HG03342 (cell line): ENCODE data around the gene DMD.

Source experiments
- ATAC-seq: cut with Tn5 transposase; IDR thresholded peaks from one replicate; pipeline ENCODE4 v1.9.1; 2021; ENCODE audit warnings: mild to moderate bottlenecking, moderate library complexity; ENCODE audit not compliant: unreplicated experiment

The DMD gene

GRCh38 chrX:31265383-31265782, 1946.0 kb downstream of the DMD start:
- ATAC-seq, result no peak

- ATAC-seq, result no peak
These were observed 1951.0 kb downstream of the DMD start for GRCh38 chrX:31260351-31260750.

- ATAC-seq, result no peak
These were observed 1953.2 kb downstream of the DMD start for GRCh38 chrX:31258166-31258565.

- no peak for ATAC-seq
These were observed 1955.9 kb downstream of the DMD start for GRCh38 chrX:31255310-31256033.

- no peak for ATAC-seq
These were observed 1959.2 kb downstream of the DMD start for GRCh38 chrX:31252133-31252532.

GRCh38 chrX:31251336-31251735, 1960.0 kb downstream of the DMD start:
- no peak for ATAC-seq

- peak; percentile 54 for ATAC-seq
These were observed 1965.6 kb downstream of the DMD start for GRCh38 chrX:31245714-31246113.

GRCh38 chrX:31243804-31244203, 1967.5 kb downstream of the DMD start:
- ATAC-seq, result no peak

- ATAC-seq, result peak; percentile 33
These were observed 1970.4 kb downstream of the DMD start for GRCh38 chrX:31240982-31241381.

- ATAC-seq, result peak; percentile 55
These were observed 1974.2 kb downstream of the DMD start for GRCh38 chrX:31237189-31237588.

GRCh38 chrX:31236231-31236630, 1975.1 kb downstream of the DMD start:
- ATAC-seq, result peak; percentile 52

- no peak for ATAC-seq
These were observed 1977.3 kb downstream of the DMD start for GRCh38 chrX:31233941-31234496.

GRCh38 chrX:31232506-31232905, 1978.8 kb downstream of the DMD start:
- no peak for ATAC-seq

- peak; percentile 92 for ATAC-seq
These were observed 1982.4 kb downstream of the DMD start for GRCh38 chrX:31228909-31229308.

GRCh38 chrX:31228415-31228832, 1982.9 kb downstream of the DMD start:
- ATAC-seq, result peak; percentile 2

GRCh38 chrX:31227250-31227649, 1984.1 kb downstream of the DMD start:
- no peak for ATAC-seq

GRCh38 chrX:31225819-31226218, 1985.5 kb downstream of the DMD start:
- ATAC-seq, result no peak

GRCh38 chrX:31224381-31225012, 1986.9 kb downstream of the DMD start:
- no peak for ATAC-seq

GRCh38 chrX:31223817-31224216, 1987.5 kb downstream of the DMD start:
- peak; percentile 93 for ATAC-seq

GRCh38 chrX:31222946-31223345, 1988.4 kb downstream of the DMD start:
- ATAC-seq, result no peak

GRCh38 chrX:31219174-31219573, 1992.2 kb downstream of the DMD start:
- ATAC-seq, result no peak

GRCh38 chrX:31217084-31217483, 1994.3 kb downstream of the DMD start:
- ATAC-seq, result no peak
